Measurements from ENCODE around the gene DLL3. TPM values are rescaled to one million over a fixed set of nuclear protein-coding genes. Genes with fewer than 3 reads are reported as not detected.

The DLL3 gene
- polyA plus RNA-seq, 2 of the 4 experiments (the other 2 are of a cell fraction) = 6.7 to 6.8 TPM

DNA sequence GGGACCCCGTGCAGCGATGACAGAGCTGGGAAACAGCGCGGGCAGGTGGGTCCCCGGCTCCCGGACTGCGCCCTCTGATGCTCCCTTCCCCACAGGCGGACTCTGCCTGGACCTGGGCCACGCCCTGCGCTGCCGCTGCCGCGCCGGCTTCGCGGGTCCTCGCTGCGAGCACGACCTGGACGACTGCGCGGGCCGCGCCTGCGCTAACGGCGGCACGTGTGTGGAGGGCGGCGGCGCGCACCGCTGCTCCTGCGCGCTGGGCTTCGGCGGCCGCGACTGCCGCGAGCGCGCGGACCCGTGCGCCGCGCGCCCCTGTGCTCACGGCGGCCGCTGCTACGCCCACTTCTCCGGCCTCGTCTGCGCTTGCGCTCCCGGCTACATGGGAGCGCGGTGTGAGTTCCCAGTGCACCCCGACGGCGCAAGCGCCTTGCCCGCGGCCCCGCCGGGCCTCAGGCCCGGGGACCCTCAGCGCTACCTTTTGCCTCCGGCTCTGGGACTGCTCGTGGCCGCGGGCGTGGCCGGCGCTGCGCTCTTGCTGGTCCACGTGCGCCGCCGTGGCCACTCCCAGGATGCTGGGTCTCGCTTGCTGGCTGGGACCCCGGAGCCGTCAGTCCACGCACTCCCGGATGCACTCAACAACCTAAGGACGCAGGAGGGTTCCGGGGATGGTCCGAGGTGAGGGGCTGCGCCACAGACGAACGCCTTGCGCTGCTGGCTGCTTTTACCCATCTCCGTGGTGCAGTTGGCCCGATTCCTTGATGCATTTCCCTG, 8.4 kb downstream of the DLL3 start:
- peak overlapping the region; percentile 85 for H3K4me2 ChIP-seq
- H3K4me1 ChIP-seq = peaks cover 19% of the 10 kb centered on the region
- POLR2A ChIA-PET = interaction anchor here (0.6 to 2.0 kb wide), 4 partner anchors 62 to 339 kb away, joined by 3 to 10 read pairs (median 4); partner anchors contain the start of genes FBL, RPS16 and SUPT5H
- peak; percentile 82 to 86 for ATAC-seq
- DNase-seq (ENCODE audit: low read depth in 1 of 2, low spot score in 1 of 2) = peak; percentile 94 to 99
- 5% methylated on average over 92 of the region's 96 CpGs for WGBS (ENCODE audit: missing lambda C conversion rate)
- H3K9me3 ChIP-seq = peaks cover 5% of the 10 kb centered on the region
- H3K27ac ChIP-seq = peak overlapping the region; percentile 81 to 86
- H3K4me3 ChIP-seq = peak overlapping the region; percentile 66
- FAIRE-seq = peak; percentile 97
- TF ChIP-seq JUN (IDR thresholded peaks at IDR 0.05) (peak in 1 of 2 experiments; percentile 79; a peak in 4 of 5 replicates), RFX5 (IDR thresholded peaks at IDR 0.05) (peak; percentile 68; the same call in 1 of the 2 replicates), RAD21 (conservative IDR thresholded peaks at IDR 0.05 in 1 of 2, IDR thresholded peaks at IDR 0.05 in 1 of 2) (no peak), PBX3 (IDR thresholded peaks at IDR 0.05) (no peak), PHF8 (IDR thresholded peaks at IDR 0.05; ENCODE audit: borderline replicate concordance, low read depth) (peak; percentile 81), HOXB5 (CRISPR knock-in tag; IDR thresholded peaks at IDR 0.05) (peak; percentile 95), MYC (IDR thresholded peaks at IDR 0.05; ENCODE audit: borderline replicate concordance, low read length) (peak; percentile 84; the same call in 1 of the 2 replicates), RARB (CRISPR knock-in tag; IDR thresholded peaks at IDR 0.05) (no peak), ESRRA (IDR thresholded peaks at IDR 0.05; ENCODE audit: borderline replicate concordance, low read length) (no peak), EHF (CRISPR knock-in tag; IDR thresholded peaks at IDR 0.05) (peak; percentile 87), SREBF2 (IDR thresholded peaks at IDR 0.05) (no peak), BHLHE40 (IDR thresholded peaks at IDR 0.05; ENCODE audit: low read depth, low read length) (peak; percentile 84; the same call in 1 of the 2 replicates), TP53 (CRISPR knock-in tag; IDR thresholded peaks at IDR 0.05) (peak; percentile 95), GATA3 (IDR thresholded peaks at IDR 0.05; ENCODE audit: borderline replicate concordance) (peak; percentile 29; the same call in 1 of the 2 replicates), POLR2A (IDR thresholded peaks at IDR 0.05; ENCODE audit: low read length) (peak; percentile 87), FOXS1 (CRISPR knock-in tag; IDR thresholded peaks at IDR 0.05) (peak; percentile 20), ZSCAN20 (CRISPR knock-in tag; IDR thresholded peaks at IDR 0.05) (peak; percentile 80; the same call in 1 of the 2 replicates), JUNB (IDR thresholded peaks at IDR 0.05) (no peak), E2F6 (IDR thresholded peaks at IDR 0.05; ENCODE audit: borderline replicate concordance, low read depth) (peak; percentile 100), TFCP2L1 (CRISPR knock-in tag; IDR thresholded peaks at IDR 0.05) (0 out of 2 replicates have a peak, but pooled peaks have one; percentile 12), NPAS2 (CRISPR knock-in tag; IDR thresholded peaks at IDR 0.05; ENCODE audit: borderline replicate concordance) (peak; percentile 86), FOSB (CRISPR knock-in tag; IDR thresholded peaks at IDR 0.05) (no peak), MAFK (IDR thresholded peaks at IDR 0.05; ENCODE audit: partially characterized antibody) (no peak), HOXB13 (CRISPR knock-in tag; IDR thresholded peaks at IDR 0.05; ENCODE audit: low read depth) (peak; percentile 95)
- TF ChIP-seq, protein P1, sequence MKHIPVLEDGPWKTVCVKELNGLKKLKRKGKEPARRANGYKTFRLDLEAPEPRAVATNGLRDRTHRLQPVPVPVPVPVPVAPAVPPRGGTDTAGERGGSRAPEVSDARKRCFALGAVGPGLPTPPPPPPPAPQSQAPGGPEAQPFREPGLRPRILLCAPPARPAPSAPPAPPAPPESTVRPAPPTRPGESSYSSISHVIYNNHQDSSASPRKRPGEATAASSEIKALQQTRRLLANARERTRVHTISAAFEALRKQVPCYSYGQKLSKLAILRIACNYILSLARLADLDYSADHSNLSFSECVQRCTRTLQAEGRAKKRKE (CRISPR knock-in tag; IDR thresholded peaks at IDR 0.05; ENCODE audit: low read depth) = peak; percentile 97
- TF ChIP-seq, protein P2, sequence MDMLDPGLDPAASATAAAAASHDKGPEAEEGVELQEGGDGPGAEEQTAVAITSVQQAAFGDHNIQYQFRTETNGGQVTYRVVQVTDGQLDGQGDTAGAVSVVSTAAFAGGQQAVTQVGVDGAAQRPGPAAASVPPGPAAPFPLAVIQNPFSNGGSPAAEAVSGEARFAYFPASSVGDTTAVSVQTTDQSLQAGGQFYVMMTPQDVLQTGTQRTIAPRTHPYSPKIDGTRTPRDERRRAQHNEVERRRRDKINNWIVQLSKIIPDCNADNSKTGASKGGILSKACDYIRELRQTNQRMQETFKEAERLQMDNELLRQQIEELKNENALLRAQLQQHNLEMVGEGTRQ (IDR thresholded peaks at IDR 0.05) = peak; percentile 61
- TF ChIP-seq, protein P3, sequence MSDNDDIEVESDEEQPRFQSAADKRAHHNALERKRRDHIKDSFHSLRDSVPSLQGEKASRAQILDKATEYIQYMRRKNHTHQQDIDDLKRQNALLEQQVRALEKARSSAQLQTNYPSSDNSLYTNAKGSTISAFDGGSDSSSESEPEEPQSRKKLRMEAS (IDR thresholded peaks at IDR 0.05) = peak; percentile 100
- TF ChIP-seq, protein P4, sequence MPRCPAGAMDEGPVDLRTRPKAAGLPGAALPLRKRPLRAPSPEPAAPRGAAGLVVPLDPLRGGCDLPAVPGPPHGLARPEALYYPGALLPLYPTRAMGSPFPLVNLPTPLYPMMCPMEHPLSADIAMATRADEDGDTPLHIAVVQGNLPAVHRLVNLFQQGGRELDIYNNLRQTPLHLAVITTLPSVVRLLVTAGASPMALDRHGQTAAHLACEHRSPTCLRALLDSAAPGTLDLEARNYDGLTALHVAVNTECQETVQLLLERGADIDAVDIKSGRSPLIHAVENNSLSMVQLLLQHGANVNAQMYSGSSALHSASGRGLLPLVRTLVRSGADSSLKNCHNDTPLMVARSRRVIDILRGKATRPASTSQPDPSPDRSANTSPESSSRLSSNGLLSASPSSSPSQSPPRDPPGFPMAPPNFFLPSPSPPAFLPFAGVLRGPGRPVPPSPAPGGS (IDR thresholded peaks at IDR 0.05) = peak; percentile 92; the same call in 1 of the 3 replicates
- CTCF ChIA-PET = interaction anchor here (0.7 to 17.0 kb wide), 10 partner anchors 8 to 1499 kb away, joined by 3 to 257 read pairs (median 4); partner anchors contain the start of genes DLL3, EID2, EID2B and PLEKHG2
